Fibroblast of lung (primary cell): ENCODE results near the gene CRACDL. TPM values are rescaled to one million over a fixed set of nuclear protein-coding genes. Genes with fewer than 3 reads are reported as not detected.

Source experiments
- DNase-seq, 2 donors: peaks; one replicate each; pipeline versions ENCODE4 v3.0.0 to v3.0.0-alpha.2; 2010; ENCODE audit warnings: low read depth in 2 of 2
- H2AFZ ChIP-seq: 2 replicates; pipeline ENCODE4 v1.5.1; 2012; ENCODE audit warnings: low read length, control low read depth, inconsistent platforms
- H3K27ac ChIP-seq: 2 replicates; pipeline ENCODE4 v1.5.1; 2011; ENCODE audit warnings: low read length, control low read depth; ENCODE audit not compliant: insufficient read depth
- H3K27me3 ChIP-seq: 2 replicates; pipeline ENCODE4 v1.5.1; 2011; ENCODE audit warnings: mild to moderate bottlenecking, low read length; ENCODE audit not compliant: control insufficient read depth, insufficient read depth
- H3K36me3 ChIP-seq: 2 replicates; pipeline ENCODE4 v1.5.1; 2011; ENCODE audit warnings: low read length; ENCODE audit not compliant: control insufficient read depth, insufficient read depth
- H3K4me1 ChIP-seq: 2 replicates; pipeline ENCODE4 v1.5.1; 2011; ENCODE audit warnings: low read length; ENCODE audit not compliant: control insufficient read depth, insufficient read depth; ENCODE audit errors: extremely low read depth
- H3K4me2 ChIP-seq: 2 replicates; pipeline ENCODE4 v1.5.1; 2011; ENCODE audit warnings: low read length, control low read depth; ENCODE audit not compliant: insufficient read depth; ENCODE audit errors: extremely low read depth
- H3K4me3 ChIP-seq, 4 experiments: fragments of 200-600 bp in 1 of 4; sonication (generic) in 1 of 4; replicated peaks in 1 of 4; 2 replicates each; pipeline ENCODE4 v1.5.1; 2011 to 2016; ENCODE audit warnings: low read length in 4 of 4, low read depth in 3 of 4, mild to moderate bottlenecking in 3 of 4, control low read depth in 2 of 4, inconsistent platforms in 1 of 4, mixed read lengths in 1 of 4; ENCODE audit not compliant: insufficient read depth in 1 of 4; ENCODE audit errors: control extremely low read depth in 1 of 4
- H3K79me2 ChIP-seq: 2 replicates; pipeline ENCODE4 v1.5.1; 2012; ENCODE audit warnings: mild to moderate bottlenecking, low read length, inconsistent platforms; ENCODE audit not compliant: control insufficient read depth, insufficient read depth
- H3K9ac ChIP-seq: 2 replicates; pipeline ENCODE4 v1.5.1; 2011; ENCODE audit warnings: mild to moderate bottlenecking, low read length, control low read depth; ENCODE audit not compliant: insufficient read depth
- H3K9me3 ChIP-seq: 2 replicates; pipeline ENCODE4 v1.5.1; 2012; ENCODE audit warnings: low read depth, low read length; ENCODE audit not compliant: control insufficient read depth, insufficient read depth
- H4K20me1 ChIP-seq: 2 replicates; pipeline ENCODE4 v1.5.1; 2011; ENCODE audit warnings: low read length; ENCODE audit not compliant: control insufficient read depth, insufficient read depth; ENCODE audit errors: extremely low read depth
- EZH2 ChIP-seq: IDR thresholded peaks from 2 replicates; pipeline ENCODE4 v1.5.1; 2012; ENCODE audit warnings: low read length, control low read depth, mild to moderate bottlenecking; ENCODE audit errors: missing control alignments
- polyA plus RNA-seq, 2 donors: library from polyadenylated mRNA; depleted of rRNA in 1 of 2; stranded (reverse) in 1 of 2; unstranded in 1 of 2; fragments of >200 nt; gene quantifications; 2 replicates each; pipeline ENCODE4 v1.2.1, GENCODE V29; 2011 to 2012; ENCODE audit warnings: missing spikeins in 1 of 2
- total RNA-seq: library from RNA; depleted of rRNA; stranded (reverse); fragments of >200 nt; gene quantifications from 2 replicates; pipeline ENCODE4 v1.2.1, GENCODE V29; 2014
- TF ChIP-seq, protein P1 (sequence below), 2 donors: IDR thresholded peaks in 1 of 2; conservative IDR thresholded peaks in 1 of 2; 1 replicate in 1 of 2; 2 replicates in 1 of 2; pipeline ENCODE4 v1.5.1; 2011 to 2012; ENCODE audit warnings: low read length in 2 of 2, control low read depth in 1 of 2, inconsistent platforms in 1 of 2, low read depth in 1 of 2, mild to moderate bottlenecking in 1 of 2

Gene CRACDL
- total and polyA plus RNA-seq, 2 donors (not counting 1 experiment from before 2014, with no cell fraction given) = not detected

GRCh38 chr2:98899041-98899702 lies 36.9 kb downstream of the CRACDL start:
- TF ChIP-seq, protein P1, sequence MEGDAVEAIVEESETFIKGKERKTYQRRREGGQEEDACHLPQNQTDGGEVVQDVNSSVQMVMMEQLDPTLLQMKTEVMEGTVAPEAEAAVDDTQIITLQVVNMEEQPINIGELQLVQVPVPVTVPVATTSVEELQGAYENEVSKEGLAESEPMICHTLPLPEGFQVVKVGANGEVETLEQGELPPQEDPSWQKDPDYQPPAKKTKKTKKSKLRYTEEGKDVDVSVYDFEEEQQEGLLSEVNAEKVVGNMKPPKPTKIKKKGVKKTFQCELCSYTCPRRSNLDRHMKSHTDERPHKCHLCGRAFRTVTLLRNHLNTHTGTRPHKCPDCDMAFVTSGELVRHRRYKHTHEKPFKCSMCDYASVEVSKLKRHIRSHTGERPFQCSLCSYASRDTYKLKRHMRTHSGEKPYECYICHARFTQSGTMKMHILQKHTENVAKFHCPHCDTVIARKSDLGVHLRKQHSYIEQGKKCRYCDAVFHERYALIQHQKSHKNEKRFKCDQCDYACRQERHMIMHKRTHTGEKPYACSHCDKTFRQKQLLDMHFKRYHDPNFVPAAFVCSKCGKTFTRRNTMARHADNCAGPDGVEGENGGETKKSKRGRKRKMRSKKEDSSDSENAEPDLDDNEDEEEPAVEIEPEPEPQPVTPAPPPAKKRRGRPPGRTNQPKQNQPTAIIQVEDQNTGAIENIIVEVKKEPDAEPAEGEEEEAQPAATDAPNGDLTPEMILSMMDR (conservative IDR thresholded peaks at IDR 0.05 in 1 of 2, IDR thresholded peaks at IDR 0.05 in 1 of 2; ENCODE audit: low read depth in 1 of 2, low read length in 2 of 2) = no peak
- no peak for TF ChIP-seq EZH2
- H3K27ac ChIP-seq = no peak overlapping the region
- H3K9ac ChIP-seq = no peak overlapping the region
- H3K9me3 ChIP-seq = no peaks in the 10 kb centered on the region
- H4K20me1 ChIP-seq = no peaks in the 10 kb centered on the region
- no peak overlapping the region for H2AFZ ChIP-seq
- DNase-seq = no peak
- H3K36me3 ChIP-seq = no peaks in the 10 kb centered on the region
- H3K27me3 ChIP-seq = peaks cover 2% of the 10 kb centered on the region
- H3K79me2 ChIP-seq = no peaks in the 10 kb centered on the region
- no peaks in the 10 kb centered on the region for H3K4me1 ChIP-seq
- no peak overlapping the region for H3K4me2 ChIP-seq
- no peak overlapping the region for H3K4me3 ChIP-seq

DNA sequence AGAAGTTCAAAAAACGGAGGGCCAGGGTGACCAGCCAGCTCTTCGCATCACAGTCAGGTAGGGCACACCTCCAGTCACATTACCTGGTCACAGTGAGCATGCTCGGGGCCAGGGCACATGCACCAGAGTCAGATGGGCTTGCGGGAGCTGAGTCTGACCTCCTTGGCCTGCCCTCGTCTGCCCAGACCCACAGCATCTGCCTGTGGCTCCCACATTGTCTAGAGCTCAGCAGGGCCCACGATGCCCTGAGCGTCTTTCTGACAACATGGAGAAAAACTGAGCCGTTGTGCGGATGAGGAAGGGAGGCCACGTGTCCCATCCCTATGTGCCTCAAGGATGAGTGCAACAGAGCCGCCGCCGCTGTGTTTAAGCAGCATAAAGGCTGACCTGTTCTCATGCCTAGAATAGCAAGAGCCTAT lies 37.6 kb downstream of the CRACDL start:
- Histone ChIP-seq H3K4me1 (no peaks in the 10 kb centered on the region), H3K4me2 (no peak overlapping the region), H3K27me3 (peaks cover 2% of the 10 kb centered on the region), H3K36me3 (no peaks in the 10 kb centered on the region), H3K4me3 (no peak overlapping the region), H4K20me1 (no peaks in the 10 kb centered on the region), H3K27ac (no peak overlapping the region), H3K79me2 (no peaks in the 10 kb centered on the region), H3K9me3 (no peaks in the 10 kb centered on the region), H2AFZ (no peak overlapping the region), H3K9ac (no peak overlapping the region)
- DNase-seq = no peak
- TF ChIP-seq, protein P1 (conservative IDR thresholded peaks at IDR 0.05 in 1 of 2, IDR thresholded peaks at IDR 0.05 in 1 of 2; ENCODE audit: low read depth in 1 of 2, low read length in 2 of 2) = no peak
- no peak for TF ChIP-seq EZH2

GRCh38 chr2:98897746-98898145 lies 38.3 kb downstream of the CRACDL start:
- H3K9ac ChIP-seq = no peak overlapping the region
- no peak overlapping the region for H3K4me3 ChIP-seq
- no peak overlapping the region for H3K4me2 ChIP-seq
- H3K36me3 ChIP-seq = no peaks in the 10 kb centered on the region
- TF ChIP-seq EZH2 = no peak
- TF ChIP-seq, protein P1 (conservative IDR thresholded peaks at IDR 0.05 in 1 of 2, IDR thresholded peaks at IDR 0.05 in 1 of 2; ENCODE audit: low read depth in 1 of 2, low read length in 2 of 2) = no peak
- H4K20me1 ChIP-seq = no peaks in the 10 kb centered on the region
- H3K27ac ChIP-seq = no peak overlapping the region
- no peaks in the 10 kb centered on the region for H3K4me1 ChIP-seq
- H3K9me3 ChIP-seq = no peaks in the 10 kb centered on the region
- DNase-seq = no peak
- H2AFZ ChIP-seq = no peak overlapping the region
- peaks cover 2% of the 10 kb centered on the region for H3K27me3 ChIP-seq
- H3K79me2 ChIP-seq = no peaks in the 10 kb centered on the region
